KMS-11 (cell line): ENCODE results near the gene COMP.

Experiments
- H2AFZ ChIP-seq: fragments of 200-600 bp; sonication (generic); 2 replicates; pipeline ENCODE4 v1.6.1; 2016; ENCODE audit warnings: antibody characterized with exemption, mixed run types, low read depth
- H3K27ac ChIP-seq: fragments of 200-600 bp; sonication (generic); 2 replicates; pipeline ENCODE4 v1.6.1; 2016; ENCODE audit warnings: mild to moderate bottlenecking, mixed run types
- H3K27me3 ChIP-seq: fragments of 200-600 bp; sonication (generic); 2 replicates; pipeline ENCODE4 v1.6.1; 2017; ENCODE audit warnings: mild to moderate bottlenecking, low read depth, mixed run types, moderate library complexity; ENCODE audit not compliant: insufficient read depth
- H3K36me3 ChIP-seq: fragments of 200-600 bp; sonication (generic); 2 replicates; pipeline ENCODE4 v1.6.1; 2017; ENCODE audit warnings: mild to moderate bottlenecking, mixed run types; ENCODE audit not compliant: insufficient read depth
- H3K4me1 ChIP-seq: fragments of 200-600 bp; sonication (generic); 2 replicates; pipeline ENCODE4 v1.6.1; 2016; ENCODE audit warnings: mild to moderate bottlenecking, low read depth, mixed run types; ENCODE audit not compliant: poor library complexity, severe bottlenecking
- H3K4me2 ChIP-seq: fragments of 200-600 bp; sonication (generic); 2 replicates; pipeline ENCODE4 v1.7.0; 2016; ENCODE audit warnings: mild to moderate bottlenecking, mixed run types
- H3K4me3 ChIP-seq: fragments of 200-600 bp; sonication (generic); IDR thresholded peaks from 2 replicates; pipeline ENCODE4 v1.6.1; 2017; ENCODE audit warnings: low read depth, low read length, mixed read lengths; ENCODE audit not compliant: insufficient read depth
- H3K79me2 ChIP-seq: fragments of 200-600 bp; sonication (generic); 2 replicates; pipeline ENCODE4 v1.6.1; 2016; ENCODE audit warnings: low read depth, mixed run types; ENCODE audit not compliant: insufficient read depth
- H3K9ac ChIP-seq: fragments of 200-600 bp; sonication (generic); 2 replicates; pipeline ENCODE4 v1.6.1; 2016; ENCODE audit warnings: mild to moderate bottlenecking, mixed run types
- H4K20me1 ChIP-seq: fragments of 200-600 bp; sonication (generic); 2 replicates; pipeline ENCODE4 v1.6.1; 2016; ENCODE audit warnings: mild to moderate bottlenecking, mixed run types; ENCODE audit not compliant: insufficient read depth
- CTCF ChIP-seq: fragments of 200-600 bp; sonication (generic); conservative IDR thresholded peaks from 2 replicates; pipeline ENCODE4 v1.6.1; 2017; ENCODE audit warnings: low read depth, mild to moderate bottlenecking, antibody characterized with exemption, low read length, moderate library complexity, mixed read lengths

Gene COMP

GRCh38 chr19:18771328-18772242, 19.5 kb downstream of the COMP start:
- Histone ChIP-seq H3K27me3 (no peaks in the 10 kb centered on the region), H3K79me2 (no peaks in the 10 kb centered on the region), H3K4me1 (no peaks in the 10 kb centered on the region), H3K4me3 (no peak overlapping the region), H3K9ac (no peak overlapping the region), H3K27ac (no peak overlapping the region), H4K20me1 (no peaks in the 10 kb centered on the region), H3K4me2 (no peak overlapping the region), H3K36me3 (no peaks in the 10 kb centered on the region), H2AFZ (no peak overlapping the region)
- TF ChIP-seq CTCF = peak; percentile 24

GRCh38 chr19:18770663-18771327, 20.3 kb downstream of the COMP start:
- no peak overlapping the region for H3K9ac ChIP-seq
- no peaks in the 10 kb centered on the region for H3K4me1 ChIP-seq
- H3K4me2 ChIP-seq = no peak overlapping the region
- no peaks in the 10 kb centered on the region for H3K27me3 ChIP-seq
- no peak overlapping the region for H3K4me3 ChIP-seq
- no peaks in the 10 kb centered on the region for H3K79me2 ChIP-seq
- no peak for TF ChIP-seq CTCF
- H3K36me3 ChIP-seq = no peaks in the 10 kb centered on the region
- no peak overlapping the region for H3K27ac ChIP-seq
- no peak overlapping the region for H2AFZ ChIP-seq
- H4K20me1 ChIP-seq = no peaks in the 10 kb centered on the region

- Histone ChIP-seq H4K20me1 (no peaks in the 10 kb centered on the region), H2AFZ (no peak overlapping the region), H3K4me2 (no peak overlapping the region), H3K79me2 (no peaks in the 10 kb centered on the region), H3K27me3 (no peaks in the 10 kb centered on the region), H3K4me1 (peaks cover 6% of the 10 kb centered on the region), H3K27ac (no peak overlapping the region), H3K9ac (no peak overlapping the region), H3K4me3 (no peak overlapping the region), H3K36me3 (no peaks in the 10 kb centered on the region)
- TF ChIP-seq CTCF = no peak
Measured at GRCh38 chr19:18769989-18770528, 21.0 kb downstream of the COMP start.

- Histone ChIP-seq H3K4me2 (no peak overlapping the region), H3K27me3 (no peaks in the 10 kb centered on the region), H3K36me3 (no peaks in the 10 kb centered on the region), H3K79me2 (no peaks in the 10 kb centered on the region), H3K4me3 (no peak overlapping the region), H2AFZ (no peak overlapping the region), H3K4me1 (peaks cover 14% of the 10 kb centered on the region), H3K27ac (no peak overlapping the region), H3K9ac (no peak overlapping the region), H4K20me1 (no peaks in the 10 kb centered on the region)
- TF ChIP-seq CTCF = no peak
Measured at GRCh38 chr19:18768997-18769891, 21.9 kb downstream of the COMP start.
